ENCODE data around the gene TNXB.
A peak's percentile ranks its signal among the peaks of the same experiment; 100 is the strongest.

The TNXB gene

GRCh38 chr6:32152769-32153563 lies 43.8 kb upstream of the TNXB start:
- H4K20me1 ChIP-seq (ENCODE audit: insufficient read depth, low read length, poor library complexity, severe bottlenecking), result no peaks in the 10 kb centered on the region
- peaks cover 21% of the 10 kb centered on the region for H3K4me1 ChIP-seq (ENCODE audit: insufficient read depth, low read length, poor library complexity, severe bottlenecking)
- peaks cover 6% of the 10 kb centered on the region; the same call in 1 of the 2 replicates for H3K36me3 ChIP-seq (ENCODE audit: insufficient read depth, low read length)
- H3K9me3 ChIP-seq (ENCODE audit: insufficient read depth, low read depth, low read length), result no peaks in the 10 kb centered on the region
- H3K27me3 ChIP-seq (ENCODE audit: insufficient read depth, low read length, poor library complexity, severe bottlenecking), result no peaks in the 10 kb centered on the region
- no peak overlapping the region for H2AFZ ChIP-seq (ENCODE audit: low read length)
- no peak for TF ChIP-seq CTCF (conservative IDR thresholded peaks at IDR 0.05; ENCODE audit: low read length)
- no peak for TF ChIP-seq EZH2phosphoT487 (IDR thresholded peaks at IDR 0.05; ENCODE audit: borderline replicate concordance)
- H3K4me3 ChIP-seq (ENCODE audit: low read length, poor library complexity, severe bottlenecking), result peak overlapping the region; percentile 90
- peak overlapping the region; percentile 93 for H3K4me2 ChIP-seq (ENCODE audit: low read depth, low read length, poor library complexity, severe bottlenecking)
- H3K9ac ChIP-seq (ENCODE audit: low read depth, low read length, poor library complexity, severe bottlenecking), result peak overlapping the region; percentile 70
- H3F3A ChIP-seq (ENCODE audit: low read depth), result no peaks in the 10 kb centered on the region
- peaks cover 17% of the 10 kb centered on the region for H3K79me2 ChIP-seq (ENCODE audit: insufficient read depth, low read length)
- no peaks in the 10 kb centered on the region for H3K9me2 ChIP-seq (replicated peaks; ENCODE audit: low read depth, low read length)

GRCh38 chr6:32151863-32152768 lies 43.0 kb upstream of the TNXB start, which contains the start of gene PRRT1:
TSS of gene PRRT1 (minus strand) at chr6:32151939. CDS start at chr6:32151827, 112 bp downstream.
- H3K4me3 ChIP-seq (ENCODE audit: low read length, poor library complexity, severe bottlenecking), result no peak within 1 kb of the TSS
- no peaks in the 10 kb centered on the region for H3K9me2 ChIP-seq (replicated peaks; ENCODE audit: low read depth, low read length)
- no peaks in the 10 kb centered on the region for H3K9me3 ChIP-seq (ENCODE audit: insufficient read depth, low read depth, low read length)
- H3F3A ChIP-seq (ENCODE audit: low read depth), result no peaks in the 10 kb centered on the region
- no peaks in the 10 kb centered on the region for H3K36me3 ChIP-seq (ENCODE audit: insufficient read depth, low read length)
- H3K27me3 ChIP-seq (ENCODE audit: insufficient read depth, low read length, poor library complexity, severe bottlenecking), result no peaks in the 10 kb centered on the region
- peaks cover 21% of the 10 kb centered on the region for H3K4me1 ChIP-seq (ENCODE audit: insufficient read depth, low read length, poor library complexity, severe bottlenecking)
- no peak for TF ChIP-seq CTCF (conservative IDR thresholded peaks at IDR 0.05; ENCODE audit: low read length)
- TF ChIP-seq EZH2phosphoT487 (IDR thresholded peaks at IDR 0.05; ENCODE audit: borderline replicate concordance), result no peak
- H3K4me2 ChIP-seq (ENCODE audit: low read depth, low read length, poor library complexity, severe bottlenecking), result no peak within 1 kb of the TSS
- no peak within 1 kb of the TSS for H2AFZ ChIP-seq (ENCODE audit: low read length)
- peak within 1 kb of the TSS; percentile 9 for H3K9ac ChIP-seq (ENCODE audit: low read depth, low read length, poor library complexity, severe bottlenecking)
- no peaks in the 10 kb centered on the region for H4K20me1 ChIP-seq (ENCODE audit: insufficient read depth, low read length, poor library complexity, severe bottlenecking)
- peaks cover 17% of the 10 kb centered on the region for H3K79me2 ChIP-seq (ENCODE audit: insufficient read depth, low read length)

- Histone ChIP-seq H3K79me2 (ENCODE audit: insufficient read depth, low read length) (peaks cover 15% of the 10 kb centered on the region), H3K4me1 (ENCODE audit: insufficient read depth, low read length, poor library complexity, severe bottlenecking) (peaks cover 21% of the 10 kb centered on the region), H3K9me2 (replicated peaks; ENCODE audit: low read depth, low read length) (no peaks in the 10 kb centered on the region), H4K20me1 (ENCODE audit: insufficient read depth, low read length, poor library complexity, severe bottlenecking) (no peaks in the 10 kb centered on the region), H3K4me2 (ENCODE audit: low read depth, low read length, poor library complexity, severe bottlenecking) (no peak overlapping the region), H3K9me3 (ENCODE audit: insufficient read depth, low read depth, low read length) (no peaks in the 10 kb centered on the region), H2AFZ (ENCODE audit: low read length) (no peak overlapping the region), H3F3A (ENCODE audit: low read depth) (no peaks in the 10 kb centered on the region), H3K27me3 (ENCODE audit: insufficient read depth, low read length, poor library complexity, severe bottlenecking) (no peaks in the 10 kb centered on the region), H3K9ac (ENCODE audit: low read depth, low read length, poor library complexity, severe bottlenecking) (peak overlapping the region; percentile 9), H3K4me3 (ENCODE audit: low read length, poor library complexity, severe bottlenecking) (no peak overlapping the region), H3K36me3 (ENCODE audit: insufficient read depth, low read length) (no peaks in the 10 kb centered on the region)
- TF ChIP-seq EZH2phosphoT487 (IDR thresholded peaks at IDR 0.05; ENCODE audit: borderline replicate concordance), result no peak
These were observed 42.2 kb upstream of the TNXB start for GRCh38 chr6:32151181-32151862.
